Left ventricle myocardium inferior (tissue), 1 donor: ENCODE results near the gene WDR35. TPM values are rescaled to one million over a fixed set of nuclear protein-coding genes. Genes with fewer than 3 reads are reported as not detected.

Source experiments
- DNase-seq: peaks from one replicate; pipeline ENCODE4 v3.0.0-alpha.2; 2020
- H3K27ac ChIP-seq: fragments of 200-600 bp; replicated peaks from 2 replicates; pipeline ENCODE4 v1.8.0; 2021
- H3K27me3 ChIP-seq: fragments of 200-600 bp; 2 replicates; pipeline ENCODE4 v1.8.0; 2021; ENCODE audit warnings: low read depth
- H3K36me3 ChIP-seq: fragments of 200-600 bp; 2 replicates; pipeline ENCODE4 v1.8.0; 2021
- H3K4me1 ChIP-seq: fragments of 200-600 bp; 2 replicates; pipeline ENCODE4 v1.8.0; 2021
- H3K4me3 ChIP-seq: fragments of 200-600 bp; 2 replicates; pipeline ENCODE4 v1.8.0; 2021; ENCODE audit warnings: mild to moderate bottlenecking, moderate library complexity
- H3K9me3 ChIP-seq: fragments of 200-600 bp; replicated peaks from 2 replicates; pipeline ENCODE4 v1.8.0; 2021
- CTCF ChIP-seq: fragments of 200-600 bp; IDR thresholded peaks from 2 replicates; pipeline ENCODE4 v1.8.0; 2021; ENCODE audit warnings: antibody characterized with exemption, mild to moderate bottlenecking, borderline replicate concordance
- intact Hi-C: fragments of 100-400 bp; cut with micrococcal nuclease; formaldehyde crosslinking; loops from one replicate; pipeline ENCODE4 v1.11.0; 2022
- total RNA-seq: library from RNA; stranded (reverse); fragmentation: NEBNext Ultra II Directional; extraction: Animal tissue kit (Norgen Biotek cat#: 25700); gene quantifications from one replicate; pipeline ENCODE4 v1.2.1, GENCODE V29; 2021
- donor health status: DM: no; HTN: yes; CAD: no; lungs with severe emphysema.

Gene WDR35
- total RNA-seq, 1 donor from 2014 or later: 4.8 TPM

GRCh38 chr2:19863303-19864041, 126.4 kb downstream of the WDR35 start:
- H3K36me3 ChIP-seq: no peaks in the 10 kb centered on the region
- peak overlapping the region; percentile 44 for H3K27ac ChIP-seq
- peak; percentile 69 for DNase-seq
- peak overlapping the region; percentile 44 for H3K4me3 ChIP-seq
- H3K9me3 ChIP-seq: no peaks in the 10 kb centered on the region
- intact Hi-C loops: loop anchor here (10.0 kb wide), 1 partner anchor 1119 kb away; no protein-coding TSS in a partner anchor
- peak; percentile 96 for TF ChIP-seq CTCF
- peaks cover 9% of the 10 kb centered on the region for H3K4me1 ChIP-seq
- peaks cover 7% of the 10 kb centered on the region for H3K27me3 ChIP-seq

- Histone ChIP-seq H3K4me3 (no peak overlapping the region), H3K27me3 (peaks cover 5% of the 10 kb centered on the region), H3K4me1 (peaks cover 6% of the 10 kb centered on the region), H3K36me3 (no peaks in the 10 kb centered on the region), H3K9me3 (no peaks in the 10 kb centered on the region), H3K27ac (no peak overlapping the region)
- DNase-seq: no peak
- TF ChIP-seq CTCF: no peak
- intact Hi-C loops: loop anchor here (10.0 kb wide), 1 partner anchor 1117 kb away; no protein-coding TSS in a partner anchor
Observed at GRCh38 chr2:19861813-19862212, 128.1 kb downstream of the WDR35 start.

Other genes starting within 250 kb of the WDR35 start
- gene TTC32, start 88.1 kb downstream of the WDR35 start, total RNA-seq: 4.9 TPM
- 0.22 TPM for gene MATN3, start 22.6 kb upstream of the WDR35 start, total RNA-seq
- gene LAPTM4A, start 61.5 kb upstream of the WDR35 start, total RNA-seq: 201 TPM
- 0.41 TPM for gene SDC1, start 235.0 kb upstream of the WDR35 start, total RNA-seq